HEK293 (cell line): ENCODE data around the gene TNFRSF4.

ENCODE experiments used
- BCL11B ChIP-seq: fragments of 450-650 bp; formaldehyde crosslinking; IDR thresholded peaks from 2 replicates; pipeline ENCODE4 v1.5.1; 2016; ENCODE audit warnings: low read depth, missing biosample characterization, missing genetic modification characterization
- HOXD13 ChIP-seq: sonication (generic); formaldehyde crosslinking; IDR thresholded peaks from 2 replicates; pipeline ENCODE4 v1.8.0; 2022; ENCODE audit warnings: missing genetic modification reagents, borderline replicate concordance
- PBX3 ChIP-seq: sonication (generic); formaldehyde crosslinking; IDR thresholded peaks from 2 replicates; pipeline ENCODE4 v1.8.1; 2022; ENCODE audit warnings: mild to moderate bottlenecking, moderate library complexity, missing genetic modification reagents
- PRDM1 ChIP-seq: fragments of 450-650 bp; formaldehyde crosslinking; IDR thresholded peaks from 2 replicates; pipeline ENCODE4; 2016; ENCODE audit warnings: missing biosample characterization, missing genetic modification characterization
- PRDM4 ChIP-seq: fragments of 450-650 bp; formaldehyde crosslinking; IDR thresholded peaks from 2 replicates; pipeline ENCODE4 v1.5.1; 2017; ENCODE audit warnings: missing biosample characterization, missing genetic modification characterization
- PRDM6 ChIP-seq: fragments of 450-650 bp; formaldehyde crosslinking; IDR thresholded peaks from 2 replicates; pipeline ENCODE4 v1.5.1; 2017; ENCODE audit warnings: missing biosample characterization, missing genetic modification characterization
- SP2 ChIP-seq: fragments of 450-650 bp; formaldehyde crosslinking; IDR thresholded peaks from 2 replicates; pipeline ENCODE4 v1.5.1; 2016; ENCODE audit warnings: missing biosample characterization, missing genetic modification characterization
- YY2 ChIP-seq: fragments of 450-650 bp; formaldehyde crosslinking; IDR thresholded peaks from 2 replicates; pipeline ENCODE4 v1.5.1; 2016; ENCODE audit warnings: missing biosample characterization, missing genetic modification characterization
- ZBTB10 ChIP-seq: fragments of 450-650 bp; formaldehyde crosslinking; IDR thresholded peaks from 2 replicates; pipeline ENCODE4 v1.5.1; 2016; ENCODE audit warnings: missing biosample characterization, missing genetic modification characterization
- ZBTB6 ChIP-seq: fragments of 450-650 bp; formaldehyde crosslinking; IDR thresholded peaks from 2 replicates; pipeline ENCODE4 v1.5.1; 2017; ENCODE audit warnings: missing biosample characterization, missing genetic modification characterization
- ZBTB7A ChIP-seq: fragments of 450-650 bp; formaldehyde crosslinking; IDR thresholded peaks from 2 replicates; pipeline ENCODE4 v1.5.1; 2016; ENCODE audit warnings: low read depth, missing biosample characterization, missing genetic modification characterization
- ZNF140 ChIP-seq: fragments of 450-650 bp; formaldehyde crosslinking; IDR thresholded peaks from 2 replicates; pipeline ENCODE4 v1.5.1; 2016; ENCODE audit warnings: missing biosample characterization, missing genetic modification characterization
- ZNF146 ChIP-seq: fragments of 450-650 bp; formaldehyde crosslinking; IDR thresholded peaks from 2 replicates; pipeline ENCODE4 v1.5.1; 2016; ENCODE audit warnings: missing biosample characterization, missing genetic modification characterization
- ZNF175 ChIP-seq: fragments of 450-650 bp; formaldehyde crosslinking; IDR thresholded peaks from 2 replicates; pipeline ENCODE4 v1.5.1; 2016; ENCODE audit warnings: missing biosample characterization, missing genetic modification characterization
- ZNF280C ChIP-seq: fragments of 450-650 bp; formaldehyde crosslinking; IDR thresholded peaks from 2 replicates; pipeline ENCODE4 v1.5.1; 2016; ENCODE audit warnings: missing biosample characterization, missing genetic modification characterization
- ZNF354C ChIP-seq: fragments of 450-650 bp; formaldehyde crosslinking; IDR thresholded peaks from 2 replicates; pipeline ENCODE4 v1.5.1; 2016; ENCODE audit warnings: missing biosample characterization, missing genetic modification characterization, low read depth, borderline replicate concordance
- ZNF391 ChIP-seq: fragments of 450-650 bp; formaldehyde crosslinking; IDR thresholded peaks from 2 replicates; pipeline ENCODE4 v1.5.1; 2016; ENCODE audit warnings: low read depth, missing biosample characterization, missing genetic modification characterization, borderline replicate concordance
- ZNF433 ChIP-seq: fragments of 450-650 bp; formaldehyde crosslinking; IDR thresholded peaks from 2 replicates; pipeline ENCODE4 v1.5.1; 2016; ENCODE audit warnings: missing biosample characterization, missing genetic modification characterization, low read depth
- ZNF548 ChIP-seq: fragments of 450-650 bp; formaldehyde crosslinking; IDR thresholded peaks from 2 replicates; pipeline ENCODE4 v1.5.1; 2016; ENCODE audit warnings: missing biosample characterization, missing genetic modification characterization
- ZNF654 ChIP-seq: fragments of 450-650 bp; formaldehyde crosslinking; IDR thresholded peaks from 2 replicates; pipeline ENCODE4 v1.5.1; 2016; ENCODE audit warnings: low read depth, missing biosample characterization, missing genetic modification characterization
- ZNF692 ChIP-seq: fragments of 450-650 bp; formaldehyde crosslinking; IDR thresholded peaks from 2 replicates; pipeline ENCODE4 v1.5.1; 2016; ENCODE audit warnings: missing biosample characterization, missing genetic modification characterization
- ZNF776 ChIP-seq: fragments of 450-650 bp; formaldehyde crosslinking; IDR thresholded peaks from 2 replicates; pipeline ENCODE4 v1.5.0; 2017; ENCODE audit warnings: missing biosample characterization, missing genetic modification characterization, borderline replicate concordance
- ZSCAN23 ChIP-seq: fragments of 450-650 bp; formaldehyde crosslinking; IDR thresholded peaks from 2 replicates; pipeline ENCODE4 v1.5.1; 2016; ENCODE audit warnings: missing biosample characterization, missing genetic modification characterization
- ZSCAN5A ChIP-seq: fragments of 450-650 bp; formaldehyde crosslinking; IDR thresholded peaks from 2 replicates; pipeline ENCODE4 v1.5.1; 2016; ENCODE audit warnings: missing biosample characterization, missing genetic modification characterization

TNFRSF4 gene

GRCh38 chr1:1237874-1238701 is 24.1 kb upstream of the TNFRSF4 start (continued):
- TF ChIP-seq PRDM6 (tag by site-specific recombination) (no peak), ZNF433 (no peak), SP2 (tag by site-specific recombination) (0 out of 2 replicates have a peak, but pooled peaks have one; percentile 5), ZNF391 (tag by site-specific recombination) (no peak), PRDM1 (tag by site-specific recombination) (no peak), ZNF692 (tag by site-specific recombination) (no peak), ZNF280C (tag by site-specific recombination) (no peak), ZNF140 (tag by site-specific recombination) (no peak), BCL11B (tag by site-specific recombination) (no peak), PRDM4 (tag by site-specific recombination) (no peak), ZSCAN23 (tag by site-specific recombination) (no peak), HOXD13 (CRISPR knock-in tag) (no peak), ZBTB10 (no peak), ZNF548 (tag by site-specific recombination) (no peak), PBX3 (CRISPR knock-in tag) (0 out of 2 replicates have a peak, but pooled peaks have one; percentile 36), ZSCAN5A (tag by site-specific recombination) (no peak), YY2 (no peak), ZNF146 (no peak), ZNF175 (tag by site-specific recombination) (no peak), ZNF354C (tag by site-specific recombination) (no peak), ZNF776 (tag by site-specific recombination) (no peak), ZBTB7A (tag by site-specific recombination) (no peak), ZNF654 (tag by site-specific recombination) (no peak), ZBTB6 (tag by site-specific recombination) (peak; percentile 85)
